AG08396 (cell line): Measurements from ENCODE around the gene ZNF566.
A peak's percentile ranks its signal among the peaks of the same experiment; 100 is the strongest.
"Not testable (repeated sequence)": the region's sequence is repeated elsewhere in the genome, so short reads cannot be mapped to it uniquely, and the experiment has no call there.

Source experiments
- DNase-seq: peaks from one replicate; pipeline ENCODE4 v3.0.0; 2012; ENCODE audit warnings: low spot score, mixed read lengths

Gene ZNF566

DNA sequence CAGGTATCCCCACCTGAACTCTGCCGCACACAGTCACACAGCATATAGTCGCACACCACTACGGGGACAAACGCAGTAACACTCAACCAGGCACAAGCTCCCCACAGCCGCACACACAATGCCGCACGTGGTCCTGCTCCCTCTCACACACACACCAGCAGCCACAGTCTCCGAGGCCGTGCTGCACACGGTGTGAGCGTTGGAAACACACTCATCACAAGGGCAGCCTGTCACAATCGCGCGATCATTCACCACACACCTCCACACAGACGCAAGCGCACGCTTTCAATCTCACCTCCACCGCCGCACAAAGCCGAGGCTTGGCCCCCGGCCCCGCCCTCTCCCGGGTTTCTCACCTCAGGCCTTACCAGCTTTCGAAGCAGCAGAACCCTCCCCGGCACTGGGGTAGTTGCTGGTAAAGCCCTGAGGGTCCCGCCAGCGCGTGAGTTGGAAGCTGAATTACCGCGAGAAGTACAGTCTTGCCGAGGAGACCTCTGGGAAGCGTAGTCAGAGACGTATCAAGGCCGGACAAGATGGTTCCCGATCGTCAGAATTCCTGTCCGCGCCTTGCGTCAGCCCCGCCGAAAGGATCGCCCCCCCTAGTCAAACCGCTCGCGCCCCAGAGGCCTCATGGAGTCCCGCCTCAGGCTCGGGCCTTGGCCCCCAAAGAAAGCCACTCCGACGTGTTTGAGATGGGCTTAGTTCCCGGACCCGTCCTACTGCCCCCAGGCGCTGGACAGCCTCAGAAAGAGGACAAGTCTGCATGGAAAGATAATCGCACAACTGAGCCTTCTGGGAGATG lies at the start of gene ZNF566:
Gene ZNF566, minus strand, starts transcription at position 444 of the 802 bp plus-strand sequence. CDS start 13,004 bp downstream, outside the sequence.
- peak; percentile 95 for DNase-seq

DNA sequence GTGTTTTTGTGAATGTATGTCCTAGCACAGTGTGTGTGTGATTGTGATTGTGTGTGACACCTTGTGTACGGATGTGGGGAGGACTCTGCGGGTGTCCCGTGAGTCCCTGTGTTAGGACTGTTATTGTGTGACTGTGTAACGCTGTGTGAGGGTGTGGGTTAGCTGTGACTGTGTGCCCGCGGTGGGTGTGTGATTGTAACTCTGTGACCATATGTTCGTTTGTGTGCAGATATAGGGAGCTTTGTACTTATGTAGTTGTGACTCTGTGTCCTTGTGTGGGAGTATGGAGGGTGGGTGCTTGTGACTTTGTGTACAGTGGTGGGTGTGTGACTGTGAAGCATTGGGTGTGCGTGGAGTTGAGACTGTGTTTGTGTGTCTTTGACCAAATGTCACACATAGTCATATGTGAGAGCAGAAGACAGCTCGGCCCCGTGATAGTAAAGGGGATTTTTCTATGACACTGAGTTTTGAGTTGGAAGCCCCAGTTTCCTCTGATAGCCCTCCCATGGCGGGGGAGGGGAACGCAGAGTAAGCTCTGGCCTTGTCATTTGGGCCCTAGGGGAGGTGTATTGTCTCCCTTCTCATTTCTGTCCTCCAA lies 39.7 kb upstream of the ZNF566 start:
- peak; percentile 21 for DNase-seq

DNA sequence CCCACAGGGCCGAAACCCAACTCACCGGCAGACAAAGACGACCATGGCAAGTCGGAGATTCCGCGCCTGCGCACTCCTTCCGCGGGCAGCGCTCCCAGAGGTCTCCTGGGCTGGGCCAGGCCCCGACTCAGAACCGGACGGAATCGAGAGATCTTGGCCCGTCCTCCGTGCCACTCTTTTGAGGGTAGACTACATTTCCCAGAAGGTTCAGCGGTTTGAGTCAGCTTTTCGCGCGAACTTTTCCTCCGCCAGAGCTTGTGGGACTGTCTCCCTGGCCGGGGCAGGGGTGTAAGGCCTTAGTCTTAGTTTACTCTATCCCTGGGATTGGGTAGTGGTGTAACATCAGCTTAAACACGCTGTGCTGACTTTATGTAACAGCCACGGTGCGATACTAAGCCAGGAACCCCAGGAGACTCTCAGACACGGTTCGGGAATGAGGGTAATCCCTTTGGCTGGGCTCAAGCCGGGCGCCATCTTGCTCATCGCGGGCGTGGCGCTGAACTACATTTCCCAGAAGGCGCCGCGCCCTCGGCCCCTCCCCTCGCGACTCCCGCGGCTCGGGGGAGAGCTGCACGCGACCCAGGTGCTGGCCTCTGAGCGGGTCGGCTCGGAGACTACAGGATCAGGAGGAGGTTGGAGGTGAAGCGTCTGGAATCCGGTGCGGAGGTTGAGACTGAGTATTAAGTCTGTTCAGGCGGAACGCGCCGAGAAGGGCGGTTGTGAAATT lies 39.0 kb upstream of the ZNF566 start, which contains the start of gene ZNF260:
Gene ZNF260, minus strand, starts transcription at position 78 of the 727 bp plus-strand sequence. CDS start 13,033 bp downstream, outside the sequence.
- peak; percentile 96 for DNase-seq

DNA sequence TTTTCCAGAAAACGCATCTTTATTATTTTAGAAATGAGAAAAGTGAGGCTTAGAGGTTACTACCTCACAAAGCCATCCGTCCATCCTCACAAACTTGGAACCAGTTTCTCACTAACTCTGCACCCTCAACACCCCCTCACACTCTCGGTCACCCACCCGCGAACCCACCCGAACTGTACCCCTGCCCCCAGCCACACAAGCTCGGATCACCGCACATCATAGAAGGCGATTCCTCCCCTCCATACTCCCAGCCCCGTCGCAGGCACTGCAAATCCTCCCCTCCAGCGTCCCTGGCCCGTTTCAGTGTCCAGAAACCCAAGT lies 38.5 kb upstream of the ZNF566 start:
- no peak for DNase-seq

DNA sequence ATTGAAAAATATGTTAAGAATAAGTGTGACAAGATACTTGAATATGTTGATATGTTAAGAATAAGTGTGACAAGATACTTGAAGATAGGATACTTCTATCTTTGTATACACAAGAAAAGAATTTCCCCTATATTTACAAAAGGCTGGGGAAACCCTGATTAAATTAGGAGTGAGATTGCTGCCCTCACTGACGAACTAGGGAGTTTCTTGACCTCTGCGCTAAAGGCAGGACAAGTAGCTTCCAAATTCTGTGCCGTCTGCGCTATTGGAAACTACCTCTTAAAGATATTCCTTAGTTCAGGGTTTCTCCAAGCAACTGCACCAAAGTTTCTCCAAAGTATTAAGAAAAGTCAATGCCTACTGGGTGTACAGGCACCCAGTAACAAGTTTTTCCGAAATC lies 38.0 kb upstream of the ZNF566 start:
- DNase-seq = no peak

DNA sequence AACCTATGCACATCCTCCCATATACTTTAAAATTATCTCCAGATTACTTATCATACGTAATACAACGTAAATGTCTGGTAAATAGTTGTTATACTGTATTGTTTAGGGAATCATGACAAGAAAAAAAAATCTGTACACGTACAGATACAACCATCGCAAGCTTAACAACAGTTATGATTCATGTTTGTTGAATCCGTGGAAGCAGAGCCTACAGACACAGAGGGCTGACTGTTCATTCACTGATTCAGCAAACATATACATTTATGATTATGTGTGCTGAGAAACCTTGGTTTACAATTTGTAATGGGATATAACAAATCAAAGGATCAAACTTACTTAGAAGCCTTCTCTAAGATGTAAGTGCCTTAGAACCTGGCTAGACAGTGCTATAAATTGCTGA lies 37.2 kb upstream of the ZNF566 start:
- DNase-seq = no peak

DNA sequence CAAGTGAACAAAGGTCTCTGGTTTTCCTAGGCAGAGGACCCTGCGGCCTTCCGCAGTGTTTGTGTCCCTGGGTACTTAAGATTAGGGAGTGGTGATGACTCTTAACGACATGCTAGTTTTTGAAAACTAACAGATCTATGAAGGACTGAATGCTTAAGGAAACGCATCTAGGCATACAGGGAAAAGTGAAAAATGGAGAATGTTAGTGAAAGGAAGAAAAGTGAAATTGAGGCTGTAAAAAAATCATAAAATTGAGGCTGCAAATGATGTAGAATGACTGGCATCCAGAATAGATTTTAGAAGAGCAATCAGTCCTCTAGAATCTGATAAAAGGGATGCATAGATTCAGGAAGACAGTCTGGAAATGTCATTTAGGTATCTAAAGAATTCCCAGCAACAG lies 35.3 kb upstream of the ZNF566 start:
- DNase-seq = no peak

DNA sequence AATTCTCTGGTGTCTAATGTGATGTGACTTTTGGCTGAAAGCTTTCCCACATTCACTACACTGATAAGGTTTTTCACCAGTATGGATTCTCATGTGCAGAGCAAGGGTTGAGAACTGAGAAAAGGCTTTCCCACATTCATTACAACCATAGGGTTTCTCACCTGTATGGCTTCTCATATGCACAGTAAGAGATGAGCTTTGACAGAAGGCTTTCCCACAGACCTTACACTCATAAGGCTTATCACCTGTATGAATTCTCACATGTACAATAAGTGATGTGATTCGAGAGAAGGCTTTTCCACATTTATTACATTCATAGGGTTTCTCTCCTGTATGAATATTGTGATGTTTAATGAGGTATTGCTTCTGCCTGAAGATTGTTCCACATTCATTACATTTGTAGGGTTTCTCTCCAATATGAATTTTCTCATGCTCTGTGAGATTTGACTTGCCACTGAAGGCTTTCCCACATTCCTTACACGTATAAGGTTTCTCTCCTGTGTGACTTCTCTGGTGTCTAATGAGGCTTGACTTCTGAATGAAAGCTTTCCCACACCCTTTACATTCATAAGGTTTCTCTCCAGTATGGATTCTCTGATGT lies 24.8 kb upstream of the ZNF566 start:
- DNase-seq = no peak

DNA sequence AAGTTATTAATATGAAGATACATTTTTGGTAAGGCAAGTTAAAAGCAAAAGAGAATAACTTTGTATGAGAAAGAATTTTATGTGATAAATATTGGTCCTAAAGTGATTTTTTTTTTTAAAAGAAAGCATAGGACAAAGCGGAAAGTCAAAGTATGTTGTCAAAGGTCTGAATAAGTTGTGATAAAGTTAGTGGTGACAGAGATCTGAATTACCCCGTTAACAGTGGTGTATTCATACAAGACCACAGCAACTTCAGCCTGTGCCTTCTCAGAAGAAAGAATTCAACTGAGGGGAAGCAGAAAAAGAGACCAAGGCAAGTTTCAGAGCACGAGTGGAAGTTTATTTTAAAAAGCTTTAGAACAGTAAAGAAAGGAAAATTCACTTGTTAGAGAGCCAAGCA lies 19.0 kb upstream of the ZNF566 start:
- no peak for DNase-seq

DNA sequence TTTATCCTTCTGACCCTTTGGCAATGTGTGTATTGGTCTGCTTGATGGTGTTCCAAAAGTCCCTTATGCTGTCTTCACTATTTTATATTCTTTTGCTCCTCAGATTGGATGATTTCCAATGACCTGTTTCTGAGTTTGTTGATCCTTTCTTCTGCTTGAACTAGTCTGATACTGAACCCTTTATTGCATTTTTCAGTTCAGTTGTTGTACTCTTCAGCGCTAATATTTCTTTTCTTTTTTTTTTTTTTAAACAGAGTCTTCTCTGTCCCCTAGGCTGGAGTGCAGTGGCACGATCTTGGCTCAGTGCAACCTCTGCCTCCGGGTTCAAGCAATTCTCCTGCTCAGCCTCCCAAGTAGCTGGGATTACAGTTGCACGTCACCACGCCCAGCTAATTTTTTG lies 12.6 kb upstream of the ZNF566 start:
- DNase-seq = no peak

DNA sequence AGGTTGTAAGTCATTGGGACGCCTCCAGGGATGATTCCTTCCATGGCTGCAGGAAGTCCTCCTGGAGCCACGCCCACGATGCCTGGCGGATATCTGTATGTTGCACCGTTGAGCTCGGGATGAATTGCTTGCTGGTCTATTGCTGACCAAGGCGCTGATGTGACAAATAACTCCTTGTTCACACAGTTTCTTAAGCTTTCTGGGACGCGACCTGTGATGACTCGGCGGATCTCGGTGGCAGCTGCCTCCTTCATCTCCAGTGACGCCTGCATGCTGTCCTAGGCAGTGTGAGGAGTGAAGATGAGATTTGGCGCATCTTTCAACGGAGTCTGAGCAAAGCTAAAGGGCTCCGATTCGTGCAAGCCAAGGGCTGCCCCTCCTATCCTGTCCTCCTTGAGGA lies 7.6 kb upstream of the ZNF566 start:
- no peak for DNase-seq

DNA sequence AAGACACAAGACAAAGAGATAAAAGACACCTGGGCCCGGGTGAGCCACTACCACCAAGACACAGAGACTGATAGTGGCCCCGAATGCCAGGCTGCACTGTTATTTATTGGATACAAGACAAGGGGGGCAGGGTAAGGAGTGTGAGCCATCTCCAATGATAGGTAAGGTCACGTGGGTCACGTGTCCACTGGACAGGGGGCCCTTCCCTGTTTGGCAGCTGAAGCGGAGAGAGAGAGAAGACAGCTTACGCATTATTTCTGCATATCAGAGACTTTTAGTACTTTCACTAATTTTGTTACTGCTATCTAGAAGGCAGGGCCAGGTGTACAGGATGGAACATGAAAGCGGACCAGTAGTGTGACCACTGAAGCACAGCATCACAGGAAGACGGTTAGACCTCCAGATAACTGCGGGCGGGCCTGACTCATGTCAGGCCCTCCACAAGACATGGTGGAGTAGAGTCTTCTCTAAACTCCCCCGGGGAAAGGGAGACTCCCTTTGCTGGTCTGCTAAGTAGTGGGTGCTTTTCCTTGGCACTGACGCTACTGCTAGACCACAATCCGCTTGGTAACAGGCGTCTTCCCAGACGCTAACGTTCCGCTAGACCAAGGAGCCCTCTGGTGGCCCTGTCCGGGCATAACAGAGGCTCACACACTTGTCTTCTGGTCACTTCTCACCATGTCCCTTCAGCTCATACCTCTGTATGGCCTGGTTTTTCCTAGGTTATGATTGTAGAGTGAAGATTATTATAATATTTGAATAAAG lies 3.5 kb upstream of the ZNF566 start:
- DNase-seq = peak; percentile 38

DNA sequence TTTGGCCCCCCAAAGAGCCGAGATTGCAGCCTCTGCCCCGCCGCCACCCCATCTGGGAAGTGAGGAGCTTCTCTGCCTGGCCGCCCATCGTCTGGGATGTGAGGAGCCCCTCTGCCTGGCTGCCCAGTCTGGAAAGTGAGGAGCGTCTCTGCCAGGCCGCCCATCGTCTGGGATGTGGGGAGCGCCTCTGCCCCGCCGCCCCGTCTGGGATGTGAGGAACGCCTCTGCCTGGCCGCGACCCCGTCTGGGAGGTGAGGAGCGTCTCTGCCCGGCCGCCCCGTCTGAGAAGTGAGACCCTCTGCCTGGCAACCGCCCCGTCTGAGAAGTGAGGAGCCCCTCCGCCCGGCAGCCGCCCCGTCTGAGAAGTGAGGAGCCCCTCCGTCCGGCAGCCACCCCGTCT lies 1.5 kb upstream of the ZNF566 start:
- not testable (repeated sequence) for DNase-seq

DNA sequence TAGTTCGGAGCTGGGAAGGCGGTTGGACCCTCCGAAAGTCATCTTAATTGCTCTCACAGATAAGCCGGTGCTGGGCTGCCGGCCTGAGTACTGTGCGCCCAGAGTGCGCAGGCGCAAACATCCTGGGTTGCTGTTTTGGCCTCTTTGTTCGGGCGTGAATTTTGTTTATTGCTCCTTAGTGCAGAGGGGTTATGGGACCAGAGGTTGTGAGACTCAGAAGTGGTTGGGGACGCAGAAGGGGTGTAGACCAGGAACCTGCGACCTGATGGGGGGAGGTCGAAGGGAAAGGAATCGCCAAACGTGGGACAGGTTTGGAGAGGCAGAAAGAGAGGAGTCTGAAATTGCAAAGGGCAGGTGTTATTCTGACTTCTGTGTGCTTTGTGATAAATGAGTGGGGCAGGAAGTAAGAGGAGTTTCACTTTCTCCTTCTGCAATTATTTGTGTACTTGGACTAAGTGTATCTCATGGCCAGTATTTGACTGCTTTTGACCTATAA lies 607 bp upstream of the ZNF566 start:
- DNase-seq = peak; percentile 91

DNA sequence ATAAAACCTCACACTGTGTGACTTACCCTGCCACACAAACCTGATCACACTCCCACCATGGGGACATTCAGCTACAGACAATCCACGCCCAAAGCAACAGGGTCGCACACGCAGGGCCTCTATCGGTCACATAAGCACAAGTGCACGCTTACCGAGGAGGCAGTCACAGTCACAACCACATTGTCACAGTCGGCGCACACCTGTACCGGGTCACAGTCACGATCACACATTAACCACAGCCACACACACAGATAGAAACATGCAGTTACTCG lies 579 bp downstream of the ZNF566 start:
- DNase-seq = no peak

DNA sequence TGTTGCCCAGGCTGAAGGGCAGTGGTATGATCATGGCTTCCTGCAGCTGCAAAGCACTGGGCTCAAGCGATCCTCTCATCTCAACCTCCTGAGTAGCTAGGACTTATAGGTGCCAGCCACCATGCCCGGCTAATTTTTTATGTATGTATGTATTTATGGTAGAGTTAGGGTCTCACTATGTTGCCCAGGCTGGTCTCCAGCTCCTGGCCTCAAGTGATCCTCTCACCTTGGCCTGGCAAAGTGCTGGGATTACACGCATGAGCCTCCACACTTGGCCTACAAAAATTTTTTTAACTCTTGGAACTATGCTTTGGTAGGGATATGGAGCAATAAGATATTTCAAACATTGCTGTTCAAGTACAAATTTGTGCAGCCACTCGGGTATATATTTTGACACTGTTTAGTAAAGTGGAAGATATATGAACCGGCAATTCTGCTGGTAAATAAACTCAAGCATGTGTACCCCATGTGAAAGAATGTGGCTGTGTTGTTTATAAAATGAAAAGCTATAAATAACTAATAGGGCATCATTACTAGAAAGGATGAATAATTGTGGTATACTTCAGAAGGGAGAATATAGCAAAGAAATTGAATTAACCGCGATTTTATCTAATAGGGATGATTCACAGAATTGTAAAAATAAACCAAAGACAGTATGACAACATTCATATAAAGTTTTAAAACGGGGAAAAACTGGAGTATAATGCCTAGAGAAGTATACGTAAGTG lies 1.1 kb downstream of the ZNF566 start:
- DNase-seq = peak; percentile 32

DNA sequence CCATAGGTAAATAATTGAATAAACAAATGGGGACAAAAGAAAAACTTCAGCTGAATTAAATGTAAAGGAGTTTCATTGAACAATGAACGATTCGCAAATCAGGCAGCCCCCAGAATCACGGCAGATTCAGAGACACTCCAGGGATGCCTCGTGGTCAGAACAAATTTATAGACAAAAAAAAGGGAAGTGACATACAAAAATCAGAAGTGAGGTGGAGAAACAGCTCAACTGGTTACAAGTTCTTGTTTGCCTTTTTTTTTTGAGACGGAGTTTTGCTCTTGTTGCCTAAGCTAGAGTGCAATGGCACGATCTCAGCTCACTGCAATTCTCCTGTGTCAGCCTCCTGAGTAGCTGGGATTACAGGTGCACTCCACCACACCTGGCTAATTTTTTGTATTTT lies 5.7 kb downstream of the ZNF566 start:
- DNase-seq = no peak

DNA sequence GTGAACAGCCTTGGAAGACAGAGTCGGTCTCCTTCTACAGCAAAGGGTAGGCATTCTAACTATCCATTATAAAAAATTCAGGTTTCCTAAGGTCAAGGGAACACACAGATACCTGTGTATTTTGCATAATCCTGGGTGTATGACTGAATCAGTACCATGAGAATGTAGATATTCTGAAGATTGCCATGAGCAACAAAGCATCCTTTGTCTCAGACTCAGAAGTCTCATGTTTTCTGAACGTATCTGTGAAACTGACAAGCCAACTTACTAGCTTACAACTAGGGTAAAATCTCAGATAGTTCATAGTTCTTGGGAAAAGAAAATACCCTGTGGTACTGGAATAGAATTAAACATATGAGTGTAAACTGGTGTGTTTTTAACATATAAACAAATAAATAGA lies 6.5 kb downstream of the ZNF566 start:
- no peak for DNase-seq

DNA sequence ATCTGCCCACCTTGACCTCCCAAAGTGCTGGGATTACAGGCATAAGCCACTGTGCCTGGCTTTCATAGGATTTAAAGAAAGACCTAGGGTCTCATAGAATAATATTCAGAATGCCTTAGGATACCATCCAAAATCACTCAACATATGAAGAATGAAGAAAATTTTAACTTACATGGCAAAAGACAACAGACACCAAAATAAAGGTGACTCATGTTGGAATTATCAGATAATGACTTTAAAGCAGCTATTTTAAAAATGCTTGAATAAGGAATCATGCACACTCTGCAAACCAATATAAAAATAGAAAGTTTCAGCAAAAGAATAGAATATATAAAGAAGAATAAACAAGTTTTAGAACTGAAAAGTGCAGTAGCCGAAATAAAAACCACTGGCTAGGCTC lies 29.3 kb downstream of the ZNF566 start:
- no peak for DNase-seq

DNA sequence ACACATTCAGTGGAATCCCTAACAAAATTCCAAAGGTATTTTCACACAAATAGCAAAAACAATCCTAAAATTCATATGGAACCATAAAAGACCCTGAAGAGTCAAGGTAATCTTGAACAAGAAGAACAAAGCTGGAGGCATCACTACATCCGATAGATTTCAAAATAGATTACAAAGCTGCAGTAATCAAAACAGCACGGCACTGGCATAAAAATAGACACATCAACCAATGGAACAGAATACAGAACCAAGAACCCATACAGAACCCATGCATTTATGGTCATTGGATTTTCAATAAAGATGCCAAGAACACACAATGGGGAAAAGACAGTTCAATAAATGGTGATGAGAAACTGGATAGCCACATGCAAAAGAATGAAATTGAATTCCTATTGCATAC lies 32.5 kb downstream of the ZNF566 start:
- DNase-seq = no peak

DNA sequence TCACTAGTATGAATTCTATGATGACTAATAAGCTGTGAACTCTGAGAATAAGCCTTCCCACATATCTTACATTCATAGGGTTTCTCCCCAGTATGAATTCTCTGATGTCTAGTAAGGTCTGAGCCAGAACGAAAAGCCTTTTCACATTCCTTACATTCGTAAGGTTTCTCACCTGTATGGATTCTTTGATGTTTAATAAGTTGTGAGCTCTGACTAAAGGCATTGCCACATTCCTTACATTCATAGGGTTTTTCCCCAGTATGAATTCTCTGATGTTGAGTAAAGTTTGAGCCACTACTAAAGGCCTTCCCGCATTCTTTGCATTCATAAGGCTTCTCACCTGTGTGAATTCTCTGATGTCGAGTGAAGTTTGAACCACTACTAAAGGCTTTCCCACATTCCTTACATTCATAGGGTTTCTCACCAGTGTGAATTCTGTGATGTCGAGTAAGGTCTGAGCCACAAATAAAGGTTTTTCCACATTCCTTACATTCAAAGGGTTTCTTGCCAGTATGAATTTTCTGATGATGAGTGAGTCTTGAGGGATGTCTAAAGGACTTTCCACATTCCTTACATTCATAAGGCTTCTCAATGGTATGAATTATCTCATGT lies 40.2 kb downstream of the ZNF566 start:
- DNase-seq = no peak
